Activated CD4-positive, alpha-beta T cell treated with anti-CD3 and anti-CD28 coated beads, Interleukin-2, Interleukin-4, amounts not matched to agents 100 ng/mL and 50 ng/mL, durations not matched to agents 16 hours and 8 hours (primary cell): ENCODE measurements around the gene HLA-A.
"Not testable (repeated sequence)": the region's sequence is repeated elsewhere in the genome, so short reads cannot be mapped to it uniquely, and the experiment has no call there.

Experiments
- DNase-seq: peaks from one replicate; pipeline ENCODE4 v3.0.0-alpha.2; 2020; ENCODE audit warnings: low spot score

The HLA-A gene

DNA sequence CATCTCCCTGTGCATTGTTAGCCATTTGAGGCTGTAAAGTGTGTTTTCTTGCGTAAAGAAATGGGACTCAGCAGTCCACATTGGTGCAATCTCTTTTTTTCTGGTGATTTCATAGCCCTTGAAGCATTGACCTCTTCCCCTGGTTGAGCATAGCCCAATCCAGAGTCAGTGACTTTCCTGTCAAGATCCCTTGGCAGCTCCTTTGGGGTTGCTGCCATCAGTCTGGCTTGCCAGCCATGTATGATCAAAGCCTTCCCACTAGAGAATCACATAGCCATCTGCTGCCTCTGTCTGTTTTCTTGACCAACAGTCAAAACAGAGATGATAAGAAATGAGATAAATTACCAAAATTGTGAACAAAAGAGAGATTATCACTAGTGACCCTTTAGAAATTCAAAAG, 19.6 kb downstream of the HLA-A start:
- no peak for DNase-seq

DNA sequence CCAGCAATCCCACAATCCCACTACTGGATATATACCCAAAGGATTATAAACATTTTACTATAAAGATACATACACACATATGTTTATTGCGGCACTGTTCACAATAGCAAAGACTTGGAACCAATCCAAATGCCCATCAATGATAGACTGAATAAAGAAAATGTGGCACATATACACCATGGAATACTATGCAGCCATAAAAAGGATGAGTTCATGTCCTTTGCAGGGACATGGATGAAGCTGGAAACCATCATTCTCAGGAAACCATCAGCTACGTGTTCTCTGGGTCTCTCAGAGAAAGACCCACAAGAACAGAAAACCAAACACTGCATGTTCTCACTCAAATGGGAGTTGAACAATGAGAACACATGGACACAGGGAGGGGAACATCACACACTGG, 21.4 kb downstream of the HLA-A start:
- not testable (repeated sequence) for DNase-seq

- DNase-seq, result no peak
Observed at GRCh38 chr6:29964518-29964886, 22.2 kb downstream of the HLA-A start.

- DNase-seq, result peak; percentile 93
Observed at GRCh38 chr6:29964887-29965562, 22.7 kb downstream of the HLA-A start.

DNA sequence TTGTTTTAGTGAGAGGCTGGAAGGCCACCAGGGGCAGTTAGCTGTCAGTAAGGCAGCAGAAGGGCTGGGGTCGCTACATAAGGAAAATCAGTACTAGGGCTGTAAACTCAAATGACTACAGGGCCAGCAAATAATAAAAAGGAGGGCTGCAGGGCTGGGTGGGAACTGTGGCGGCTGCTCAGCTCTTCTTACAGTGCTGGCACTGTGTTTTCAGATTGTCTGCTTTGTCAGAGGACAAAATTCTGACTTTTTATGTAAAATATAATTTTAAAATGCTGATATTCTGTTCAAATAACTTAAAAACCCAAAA, 23.2 kb downstream of the HLA-A start:
- no peak for DNase-seq

GRCh38 chr6:29965873-29966601, 23.7 kb downstream of the HLA-A start:
- DNase-seq, result peak; percentile 75

DNA sequence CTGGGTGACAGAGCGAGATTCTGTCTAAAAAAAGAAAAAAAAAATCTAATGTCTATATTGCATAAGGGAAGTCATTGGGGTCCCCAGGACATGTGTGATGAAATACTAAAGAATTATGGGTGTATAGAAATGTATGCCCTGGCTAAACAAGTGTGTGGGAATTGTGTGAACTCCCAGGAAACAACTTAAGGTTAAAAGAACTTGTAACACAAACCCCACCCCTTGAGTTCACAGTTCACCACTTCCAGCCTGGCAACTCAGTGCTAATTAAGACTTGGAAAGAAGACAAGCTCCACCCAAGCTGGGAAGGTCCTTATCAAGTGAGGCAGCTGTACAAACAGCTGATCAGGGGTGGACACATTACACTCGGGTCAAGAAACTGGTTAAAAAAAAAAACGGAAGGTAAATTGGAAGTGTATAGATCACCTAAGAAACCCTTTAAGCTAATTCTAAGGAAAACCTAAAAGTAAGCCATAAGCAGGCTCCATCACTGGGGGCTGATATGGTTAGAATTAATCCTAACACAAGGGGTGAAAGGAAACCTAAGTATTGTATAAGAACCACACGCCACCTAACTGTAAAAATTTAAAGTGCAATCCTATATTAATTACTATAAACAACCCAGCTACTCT, 25.2 kb downstream of the HLA-A start:
- no peak for DNase-seq

- no peak for DNase-seq
Observed at GRCh38 chr6:29968130-29968529, 25.8 kb downstream of the HLA-A start.

GRCh38 chr6:29968905-29969304, 26.6 kb downstream of the HLA-A start:
- DNase-seq, result no peak

DNA sequence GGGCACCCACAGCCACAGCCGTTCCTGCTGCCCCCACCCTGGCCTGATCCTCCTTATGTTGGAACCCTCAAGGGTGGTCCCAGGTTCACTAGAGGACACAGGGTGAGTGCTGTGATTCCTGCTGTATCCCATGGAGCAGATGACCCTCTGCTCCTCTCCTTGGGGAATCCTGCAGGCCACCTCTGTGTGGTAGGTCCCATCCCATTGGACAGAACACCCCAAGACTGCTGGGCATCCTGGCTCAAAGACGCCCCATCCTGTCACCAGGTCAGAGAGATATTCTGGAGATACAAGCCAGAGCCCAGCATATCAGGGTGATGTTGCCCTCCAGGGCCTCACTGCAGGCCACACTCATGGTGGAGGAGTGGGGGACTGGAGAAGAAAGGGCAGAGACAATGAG, 28.4 kb downstream of the HLA-A start:
- DNase-seq, result no peak

- DNase-seq, result no peak
Observed at GRCh38 chr6:29974901-29975560, 32.7 kb downstream of the HLA-A start.

DNA sequence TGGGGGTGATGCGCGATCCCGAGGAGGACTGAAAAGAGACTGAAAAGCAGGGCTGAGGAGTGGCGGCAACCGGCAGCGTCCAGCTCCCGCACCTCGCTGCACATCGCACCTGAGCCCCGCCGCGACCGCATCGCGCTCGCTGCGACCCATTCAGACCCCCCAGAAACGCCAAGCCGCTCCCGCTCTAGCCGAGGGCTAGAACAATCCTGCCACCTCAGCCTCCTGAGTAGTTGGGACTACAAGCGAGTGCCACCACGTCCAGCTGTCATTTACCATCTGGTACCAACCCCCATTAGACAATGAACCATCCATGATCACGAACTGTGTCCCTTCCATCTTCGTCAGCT, 33.2 kb downstream of the HLA-A start:
- DNase-seq, result no peak

- DNase-seq, result no peak
Observed at GRCh38 chr6:29976253-29976587, 33.9 kb downstream of the HLA-A start.

DNA sequence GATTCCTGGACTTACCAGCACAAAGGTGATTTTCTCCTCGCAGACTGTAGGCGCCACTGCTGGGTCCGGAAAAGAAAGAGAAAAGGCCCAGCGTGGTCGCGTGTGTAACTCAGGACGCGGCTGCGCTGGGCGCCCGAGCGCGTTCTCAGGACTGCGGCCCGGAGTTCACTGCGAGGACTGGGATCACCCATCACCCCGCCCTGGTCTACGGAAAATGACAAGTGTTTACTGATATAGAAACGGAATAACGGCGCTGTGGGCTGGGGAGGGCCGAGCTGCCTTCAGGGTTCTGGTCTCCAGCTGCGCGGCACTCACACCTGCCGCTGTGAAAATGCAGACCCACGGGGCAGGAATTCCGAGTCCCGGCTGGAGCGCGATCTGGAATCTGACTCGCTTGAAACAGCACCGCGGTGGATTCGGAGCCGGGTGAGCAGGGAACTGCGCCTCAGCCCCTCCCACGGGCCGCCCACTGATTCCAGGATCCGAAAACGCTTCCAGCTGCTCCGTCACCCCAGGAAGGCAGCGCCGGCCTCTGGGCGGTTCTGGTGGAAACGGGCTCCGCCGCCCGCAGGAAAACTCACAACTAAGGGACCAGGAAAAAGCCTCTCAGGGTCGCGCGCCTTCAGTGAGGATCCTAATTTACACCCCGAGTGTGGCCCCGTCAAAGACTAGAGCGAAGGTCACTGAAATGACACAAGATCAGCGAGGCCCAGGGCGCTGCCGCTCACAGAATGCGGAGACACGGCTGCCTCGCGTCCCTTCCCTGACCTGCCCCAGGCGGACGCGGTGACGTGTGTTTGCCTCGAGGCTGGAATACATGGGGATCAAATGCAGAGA, 34.5 kb downstream of the HLA-A start:
- DNase-seq, result peak; percentile 46

DNA sequence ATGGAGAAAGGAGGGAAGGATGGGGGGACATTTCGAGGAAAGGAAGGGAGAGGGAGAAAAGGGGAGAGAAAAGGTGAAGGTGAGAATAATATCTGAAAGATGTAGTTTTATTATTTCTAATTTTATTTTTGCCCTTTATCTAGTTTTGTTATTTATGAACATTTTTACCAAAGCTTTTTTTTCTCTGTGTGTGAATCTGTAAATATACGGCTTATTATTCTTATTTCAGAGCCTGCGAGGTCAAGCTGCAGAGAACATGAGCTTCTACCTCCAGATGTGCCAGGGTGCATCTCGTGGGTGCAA, 35.0 kb downstream of the HLA-A start:
- no peak for DNase-seq

DNA sequence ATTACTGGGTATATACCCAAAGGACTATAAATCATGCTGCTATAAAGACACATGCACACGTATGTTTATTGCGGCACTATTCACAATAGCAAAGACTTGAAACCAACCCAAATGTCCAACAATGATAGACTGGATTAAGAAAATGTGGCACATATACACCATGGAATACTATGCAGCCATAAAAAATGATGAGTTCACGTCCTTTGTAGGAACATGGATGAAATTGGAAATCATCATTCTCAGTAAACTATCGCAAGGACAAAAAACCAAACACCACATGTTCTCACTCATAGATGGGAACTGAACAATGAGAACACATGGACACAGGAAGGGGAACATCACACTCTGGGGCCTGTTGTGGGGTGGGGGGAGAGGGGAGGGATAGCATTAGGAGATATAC, 37.7 kb downstream of the HLA-A start:
- DNase-seq, result not testable (repeated sequence)

DNA sequence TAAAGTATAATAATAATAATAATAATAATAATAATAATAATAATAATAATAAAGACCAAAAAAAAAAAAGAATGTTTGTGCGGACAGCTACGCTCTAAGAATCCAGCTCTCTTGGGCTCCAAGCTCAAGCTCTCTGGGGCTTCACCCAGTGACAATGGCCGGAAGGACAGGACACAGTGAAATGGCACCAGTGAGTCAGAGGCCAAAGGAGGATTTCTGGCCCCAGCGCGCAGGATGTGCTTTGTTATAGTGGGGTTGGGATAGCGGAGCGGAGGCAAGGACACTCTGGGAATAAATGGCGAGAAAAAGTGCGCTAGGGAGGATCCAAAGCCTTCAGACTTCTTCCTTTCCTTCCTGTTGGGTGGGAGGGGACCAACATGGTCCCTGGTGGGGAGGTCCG, 38.2 kb downstream of the HLA-A start:
- DNase-seq, result no peak

DNA sequence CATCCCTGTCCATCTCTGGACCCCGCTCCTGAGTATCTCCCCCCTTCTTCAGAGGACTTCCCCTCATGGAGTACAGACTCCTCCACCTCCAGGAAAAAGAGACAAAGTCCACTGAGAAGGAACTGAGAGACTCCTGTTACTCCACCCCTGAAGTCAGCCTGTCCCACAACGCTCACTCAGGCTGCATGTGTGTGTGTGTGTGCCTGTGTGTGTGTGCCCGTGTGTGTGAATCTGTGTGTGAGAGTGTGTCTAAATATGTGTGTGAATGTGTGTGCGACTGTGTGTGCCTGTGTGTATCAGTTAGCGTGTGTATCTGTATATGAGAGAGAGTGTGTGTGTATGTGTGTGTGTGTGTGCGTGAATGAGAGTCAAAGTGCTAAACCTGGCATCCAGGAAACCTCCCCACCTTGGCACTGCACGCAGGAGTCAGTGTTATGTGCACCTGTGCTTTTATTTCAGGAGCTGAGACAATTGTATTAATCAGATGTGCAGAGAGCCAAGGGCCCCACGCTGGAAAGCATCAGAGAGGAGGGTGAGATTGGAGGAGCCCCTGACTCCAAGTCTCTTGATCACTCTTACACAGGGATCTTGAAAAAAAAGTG, 39.0 kb downstream of the HLA-A start:
- no peak for DNase-seq

DNA sequence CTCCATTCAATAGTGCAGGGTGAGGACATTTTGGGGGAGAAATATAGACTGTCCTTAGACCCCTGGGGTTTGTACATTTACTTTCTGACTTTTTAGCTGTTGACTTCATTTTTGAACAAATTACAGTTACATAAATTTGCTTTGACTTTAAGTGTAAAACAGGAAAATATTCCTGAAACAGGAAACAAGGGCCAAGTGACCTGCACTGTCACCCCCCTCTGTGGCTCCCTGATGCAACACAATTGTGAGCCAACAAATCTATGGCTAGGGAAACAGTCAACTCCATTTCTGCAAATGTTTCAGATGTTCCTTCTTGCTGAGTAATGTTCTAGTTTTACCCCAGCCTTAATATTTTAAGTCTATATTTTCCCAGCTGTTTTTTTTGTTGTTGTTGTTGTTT, 39.8 kb downstream of the HLA-A start:
- DNase-seq, result no peak

DNA sequence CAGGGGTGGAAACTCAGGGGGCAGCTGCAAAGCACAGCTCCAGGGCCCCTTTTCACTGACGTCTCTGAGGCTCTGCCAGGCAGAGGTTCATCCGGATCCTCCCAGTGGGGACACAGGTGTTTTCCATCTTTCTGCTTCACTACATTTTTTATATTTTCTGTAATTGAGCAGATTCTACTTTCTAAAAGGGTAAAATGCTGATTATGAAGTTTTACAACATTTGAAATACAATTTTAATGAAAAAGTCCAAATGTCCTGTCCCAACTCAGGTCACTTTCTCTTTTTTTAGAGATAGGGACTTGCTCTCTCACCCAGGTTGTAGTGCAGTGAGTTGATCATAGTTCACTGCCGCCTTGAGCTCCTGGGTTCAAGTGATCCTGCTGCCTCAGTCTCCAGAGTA, 41.9 kb downstream of the HLA-A start:
- DNase-seq, result no peak

- no peak for DNase-seq
Observed at GRCh38 chr6:29984992-29985391, 42.7 kb downstream of the HLA-A start.

GRCh38 chr6:29986179-29986781, 43.9 kb downstream of the HLA-A start:
- no peak for DNase-seq
